HG03060 (cell line): ENCODE data around the gene PAGE2.
"Not testable (repeated sequence)": the region's sequence is repeated elsewhere in the genome, so short reads cannot be mapped to it uniquely, and the experiment has no call there.

Experiments used
- ATAC-seq: cut with Tn5 transposase; IDR thresholded peaks from one replicate; pipeline ENCODE4 v1.9.1; 2021; ENCODE audit warnings: low read depth, moderate number of reproducible peaks; ENCODE audit not compliant: unreplicated experiment

Gene PAGE2

DNA sequence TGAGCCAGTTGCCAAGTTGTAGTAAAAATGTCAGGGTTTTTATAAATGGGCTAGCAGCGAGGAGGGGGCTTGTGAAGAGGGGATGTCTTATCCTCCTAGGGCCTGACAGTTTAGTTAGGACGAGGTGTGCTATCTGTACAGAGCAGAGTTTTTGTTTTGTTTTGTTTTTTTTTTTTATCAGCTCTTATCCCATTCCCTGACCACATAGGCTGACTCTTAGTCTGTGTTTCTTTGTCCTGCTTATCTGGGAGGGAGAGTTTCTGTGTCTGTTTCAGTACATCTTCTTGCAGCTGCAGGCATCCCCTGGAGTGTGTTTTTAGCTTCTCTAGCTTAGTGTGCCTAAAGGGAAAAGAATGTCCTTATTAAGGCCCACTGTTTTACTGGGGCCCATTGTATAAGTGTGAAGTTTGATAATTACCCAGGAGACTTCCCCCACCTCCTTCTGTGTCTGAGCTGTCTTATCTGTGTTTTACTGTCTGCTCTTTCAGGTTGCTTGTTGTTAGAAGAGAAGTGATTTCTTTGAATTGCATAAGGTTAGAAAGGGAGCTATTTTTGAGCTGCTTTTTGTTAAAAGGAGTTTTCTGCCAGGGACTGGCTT is 32.0 kb downstream of the PAGE2 start:
- no peak for ATAC-seq

GRCh38 chrX:55123900-55124299 is 35.1 kb downstream of the PAGE2 start:
- no peak for ATAC-seq

- ATAC-seq, result no peak
Measured at GRCh38 chrX:55127692-55128091, 38.9 kb downstream of the PAGE2 start.

DNA sequence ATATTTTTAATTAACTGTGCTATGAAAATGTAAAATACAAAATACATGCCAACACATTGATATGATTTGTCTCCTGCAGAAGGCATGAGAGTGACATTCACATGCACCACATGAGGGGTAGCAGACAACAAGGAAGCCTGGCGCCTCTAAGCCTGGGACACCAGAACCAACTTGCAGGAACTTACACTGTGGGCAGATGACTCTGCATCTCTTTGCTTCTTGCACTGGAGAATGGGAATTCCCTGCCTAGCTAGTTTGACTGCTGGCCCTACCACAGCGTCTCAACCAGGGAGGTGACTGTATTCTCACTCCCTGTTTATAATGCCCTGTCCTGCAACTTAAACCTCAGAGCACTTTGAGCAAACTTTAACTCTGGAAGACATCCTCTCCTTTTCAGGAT is 40.5 kb downstream of the PAGE2 start:
- ATAC-seq, result no peak

DNA sequence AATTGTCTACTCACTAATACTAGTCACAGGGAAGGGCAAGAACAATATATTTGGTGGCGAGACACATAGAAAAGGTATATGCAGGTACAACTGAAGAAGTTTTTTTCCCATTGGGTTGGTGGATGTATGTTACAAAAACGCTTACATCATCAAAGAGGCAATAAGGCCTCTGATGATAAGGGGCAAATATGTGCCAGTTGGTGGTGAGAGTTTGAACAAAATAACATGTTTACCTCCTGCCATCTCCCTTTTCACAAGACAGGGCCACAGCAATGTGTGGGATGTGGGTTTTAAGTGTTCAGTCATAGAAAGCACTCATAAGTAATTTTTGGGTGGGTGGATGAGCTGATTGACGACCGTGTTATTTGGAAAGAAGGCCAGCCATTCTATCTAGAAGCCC is 41.7 kb downstream of the PAGE2 start:
- no peak for ATAC-seq

- ATAC-seq, result no peak
Measured at GRCh38 chrX:55132416-55132815, 43.6 kb downstream of the PAGE2 start.

DNA sequence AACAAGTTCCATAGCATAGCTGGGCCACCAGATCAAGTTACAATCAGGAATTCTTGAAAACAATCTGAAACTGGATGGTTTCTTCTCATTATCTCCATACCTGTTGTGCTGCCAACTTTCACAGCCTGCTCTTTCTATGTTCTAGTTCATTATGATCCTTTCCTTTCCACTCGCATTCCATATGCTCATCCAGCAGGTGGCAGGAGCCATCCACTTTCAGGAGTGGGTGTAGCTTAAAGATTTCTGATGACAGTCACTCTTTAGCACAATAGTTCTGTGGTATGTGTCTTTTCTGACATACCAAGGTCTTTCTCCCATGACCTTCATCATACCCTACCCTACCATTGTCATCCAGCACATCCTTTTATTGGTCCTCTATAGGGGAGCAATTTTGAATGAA is 46.4 kb downstream of the PAGE2 start:
- ATAC-seq, result no peak

- ATAC-seq, result not testable (repeated sequence)
Measured at GRCh38 chrX:55140800-55141199, 52.0 kb downstream of the PAGE2 start.
